SK-N-SH (cell line): Measurements from ENCODE around the gene TAB2. TPM values are rescaled to one million over a fixed set of nuclear protein-coding genes. Genes with fewer than 3 reads are reported as not detected.

Source experiments
- CTCF ChIA-PET: fragments of 300-600, 350-600 bp; formaldehyde crosslinking; extraction: SDS; loops from one replicate; lab custom pipeline; 2021; lab: Yijun Ruan, JAX
- POLR2A ChIA-PET: fragments of 350-600 bp; sonication (Branson Sonifier 250); formaldehyde crosslinking; extraction: SDS; loops from one replicate; lab custom pipeline; 2020; ENCODE audit warnings: antibody characterized with exemption, inconsistent platforms; lab: Yijun Ruan, JAX
- DNase-seq: peaks from one replicate; pipeline ENCODE4 v3.0.0; 2012
- H2AFZ ChIP-seq: fragments of 200-600 bp; sonication (generic); 2 replicates; pipeline ENCODE4 v1.8.1; 2016; ENCODE audit warnings: antibody characterized with exemption, mild to moderate bottlenecking, low read depth
- H3F3A ChIP-seq: fragments of 200-600 bp; sonication (generic); replicated peaks from 2 replicates; pipeline ENCODE3; 2016; ENCODE audit warnings: antibody characterized with exemption, mild to moderate bottlenecking; ENCODE audit not compliant: insufficient read depth
- H3K27ac ChIP-seq, 2 experiments: fragments of 200-500 bp in 1 of 2; fragments of 200-600 bp in 1 of 2; sonication (Bioruptor generic) in 1 of 2; sonication (generic), shearing (Covaris generic) in 1 of 2; 2 replicates each; pipeline versions ENCODE4 v1.5.1 to v1.6.1; 2014 to 2016; ENCODE audit warnings: low read depth in 2 of 2, inconsistent platforms in 1 of 2, low read length in 1 of 2, mild to moderate bottlenecking in 1 of 2, mixed read lengths in 1 of 2
- H3K27me3 ChIP-seq: fragments of 200-600 bp; sonication (generic), shearing (Covaris generic); 2 replicates; pipeline ENCODE4 v1.6.1; 2016; ENCODE audit warnings: mixed run types; ENCODE audit not compliant: insufficient read depth
- H3K36me3 ChIP-seq, 2 experiments: fragments of 200-500 bp in 1 of 2; fragments of 200-600 bp in 1 of 2; sonication (Bioruptor generic) in 1 of 2; sonication (generic) in 1 of 2; replicated peaks in 1 of 2; 2 replicates each; pipeline versions ENCODE3 to v1.5.1; 2014 to 2016; ENCODE audit warnings: low read length in 1 of 2, mild to moderate bottlenecking in 1 of 2; ENCODE audit not compliant: insufficient read depth in 2 of 2, control insufficient read depth in 1 of 2
- H3K4me1 ChIP-seq, 2 experiments: fragments of 200-500 bp in 1 of 2; fragments of 200-600 bp in 1 of 2; sonication (Bioruptor generic) in 1 of 2; sonication (generic), shearing (Covaris generic) in 1 of 2; 2 replicates each; pipeline versions ENCODE4 v1.5.1 to v1.6.1; 2014 to 2016; ENCODE audit warnings: low read depth in 1 of 2, low read length in 1 of 2, mixed run types in 1 of 2; ENCODE audit not compliant: insufficient read depth in 2 of 2, control insufficient read depth in 1 of 2
- H3K4me2 ChIP-seq: fragments of 200-600 bp; sonication (generic), shearing (Covaris generic); 2 replicates; pipeline ENCODE4 v1.6.1; 2017; ENCODE audit warnings: mixed run types
- H3K4me3 ChIP-seq, 2 experiments: fragments of 200-500 bp in 1 of 2; fragments of 200-600 bp in 1 of 2; sonication (Bioruptor generic) in 1 of 2; sonication (generic), shearing (Covaris generic) in 1 of 2; 2 replicates each; pipeline versions ENCODE4 v1.5.1 to v1.8.1; 2014 to 2016; ENCODE audit warnings: low read depth in 2 of 2, inconsistent platforms in 1 of 2, low read length in 1 of 2, mild to moderate bottlenecking in 1 of 2, mixed read lengths in 1 of 2, moderate library complexity in 1 of 2
- H3K79me2 ChIP-seq: fragments of 200-600 bp; sonication (generic); 2 replicates; pipeline ENCODE4 v1.8.1; 2017; ENCODE audit warnings: mild to moderate bottlenecking; ENCODE audit not compliant: insufficient read depth
- H3K9ac ChIP-seq: fragments of 200-600 bp; sonication (generic); 2 replicates; pipeline ENCODE4 v1.6.1; 2017; ENCODE audit warnings: mixed run types
- H3K9me2 ChIP-seq: fragments of 200-600 bp; sonication (generic); 2 replicates; pipeline ENCODE4 v1.6.1; 2017; ENCODE audit warnings: mixed run types
- H3K9me3 ChIP-seq: fragments of 200-600 bp; sonication (generic); 2 replicates; pipeline ENCODE4 v1.6.1; 2017; ENCODE audit warnings: mixed run types, mild to moderate bottlenecking, moderate library complexity
- H4K20me1 ChIP-seq: fragments of 200-600 bp; sonication (generic); 2 replicates; pipeline ENCODE4 v1.6.1; 2017; ENCODE audit warnings: mild to moderate bottlenecking, mixed run types; ENCODE audit not compliant: insufficient read depth
- EP300 ChIP-seq, 2 experiments: IDR thresholded peaks; 2 replicates each; pipeline versions ENCODE4 v1.4.0 to v1.6.1; 2012; ENCODE audit warnings: borderline replicate concordance in 1 of 2, low read depth in 1 of 2, low read length in 1 of 2
- FOXJ3 ChIP-seq: sonication (generic); formaldehyde crosslinking; IDR thresholded peaks from 2 replicates; pipeline ENCODE4 v1.5.1; 2020; ENCODE audit warnings: mild to moderate bottlenecking, missing genetic modification reagents
- MEF2A ChIP-seq: IDR thresholded peaks from 2 replicates; pipeline ENCODE4 v1.4.0; 2012; ENCODE audit warnings: low read depth, borderline replicate concordance
- MXI1 ChIP-seq: IDR thresholded peaks from 2 replicates; pipeline ENCODE4 v1.6.1; 2012; ENCODE audit warnings: mild to moderate bottlenecking, low read depth, low read length, improper control_type of control experiment
- RCOR1 ChIP-seq: fragments of 150-350 bp; IDR thresholded peaks from 2 replicates; pipeline ENCODE4 v1.6.1; 2017; ENCODE audit warnings: antibody characterized with exemption, low read length
- RXRA ChIP-seq: IDR thresholded peaks from 2 replicates; pipeline ENCODE4 v1.4.0; 2012; ENCODE audit warnings: low read depth, mild to moderate bottlenecking, borderline replicate concordance
- SIN3A ChIP-seq: IDR thresholded peaks from 2 replicates; pipeline ENCODE4 v1.6.1; 2012; ENCODE audit warnings: low read depth, mild to moderate bottlenecking, low read length, moderate library complexity, borderline replicate concordance
- SMC3 ChIP-seq: IDR thresholded peaks from 2 replicates; pipeline ENCODE4 v1.6.1; 2012; ENCODE audit warnings: low read depth, low read length, improper control_type of control experiment
- TAF1 ChIP-seq: IDR thresholded peaks from 2 replicates; pipeline ENCODE4 v1.6.1; 2012; ENCODE audit warnings: low read depth, mild to moderate bottlenecking, low read length, moderate library complexity, borderline replicate concordance
- TCF12 ChIP-seq: IDR thresholded peaks from 2 replicates; pipeline ENCODE4 v1.4.0; 2012
- TEAD4 ChIP-seq: IDR thresholded peaks from 2 replicates; pipeline ENCODE4 v1.4.0; 2012; ENCODE audit warnings: mild to moderate bottlenecking, borderline replicate concordance; ENCODE audit not compliant: insufficient read depth
- WGBS: methylation state at CpG from one replicate; pipeline ENCODE4 v1.1.6; 2017; ENCODE audit warnings: low lambda C conversion rate; 5-methylcytosine and 5-hydroxymethylcytosine counted together
- polyA plus RNA-seq, 3 experiments: library from polyadenylated mRNA; depleted of rRNA; stranded (reverse); fragments of >200 nt; gene quantifications; 2 replicates each; pipeline ENCODE4 v1.2.3, GENCODE V29; 2012
- TF ChIP-seq, protein P1 (sequence below): IDR thresholded peaks from 2 replicates; pipeline ENCODE4 v1.4.0; 2012; ENCODE audit warnings: low read depth
- TF ChIP-seq, protein P2 (sequence below): IDR thresholded peaks from 2 replicates; pipeline ENCODE4 v1.6.1; 2012; ENCODE audit warnings: mild to moderate bottlenecking, low read depth, low read length, moderate library complexity
- TF ChIP-seq, protein P3 (sequence below): IDR thresholded peaks from 2 replicates; pipeline ENCODE4; 2012

The TAB2 gene
- polyA plus RNA-seq, 1 of the 3 experiments (the other 2 are of a cell fraction), result 24.4 TPM

- TF ChIP-seq, protein P1, sequence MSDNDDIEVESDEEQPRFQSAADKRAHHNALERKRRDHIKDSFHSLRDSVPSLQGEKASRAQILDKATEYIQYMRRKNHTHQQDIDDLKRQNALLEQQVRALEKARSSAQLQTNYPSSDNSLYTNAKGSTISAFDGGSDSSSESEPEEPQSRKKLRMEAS, result no peak
- TF ChIP-seq SIN3A (no peak), RCOR1 (no peak)
- TF ChIP-seq, all 33 proteins: peak for 0
Measured at GRCh38 chr6:149455031-149455732, 137.7 kb downstream of the TAB2 start (continued).

- 96% methylated on average over 16 of the region's 49 CpGs for WGBS
- Histone ChIP-seq H3F3A (peaks cover 6% of the 10 kb centered on the region), H3K9ac (no peak overlapping the region), H3K36me3 (no peaks in the 10 kb centered on the region), H3K4me2 (no peak overlapping the region), H3K79me2 (no peaks in the 10 kb centered on the region), H3K27me3 (no peaks in the 10 kb centered on the region), H2AFZ (no peak overlapping the region), H3K27ac (no peak overlapping the region), H4K20me1 (no peaks in the 10 kb centered on the region), H3K4me1 (peaks cover 3 to 14% of the 10 kb centered on the region in 2 experiments; a peak in 2 of 4 replicates), H3K4me3 (no peak overlapping the region), H3K9me2 (no peaks in the 10 kb centered on the region), H3K9me3 (no peaks in the 10 kb centered on the region)
- CTCF ChIA-PET, result no interaction called here
- TF ChIP-seq TCF12 (no peak), SMC3 (no peak), MXI1 (no peak), FOXJ3 (CRISPR knock-in tag) (no peak), SIN3A (no peak), MEF2A (no peak), TEAD4 (no peak), RXRA (no peak), TAF1 (no peak), EP300 (IDR thresholded peaks at IDR 0.05; ENCODE audit: borderline replicate concordance in 1 of 2, low read depth in 1 of 2, low read length in 1 of 2) (no peak)
- TF ChIP-seq, protein P2, sequence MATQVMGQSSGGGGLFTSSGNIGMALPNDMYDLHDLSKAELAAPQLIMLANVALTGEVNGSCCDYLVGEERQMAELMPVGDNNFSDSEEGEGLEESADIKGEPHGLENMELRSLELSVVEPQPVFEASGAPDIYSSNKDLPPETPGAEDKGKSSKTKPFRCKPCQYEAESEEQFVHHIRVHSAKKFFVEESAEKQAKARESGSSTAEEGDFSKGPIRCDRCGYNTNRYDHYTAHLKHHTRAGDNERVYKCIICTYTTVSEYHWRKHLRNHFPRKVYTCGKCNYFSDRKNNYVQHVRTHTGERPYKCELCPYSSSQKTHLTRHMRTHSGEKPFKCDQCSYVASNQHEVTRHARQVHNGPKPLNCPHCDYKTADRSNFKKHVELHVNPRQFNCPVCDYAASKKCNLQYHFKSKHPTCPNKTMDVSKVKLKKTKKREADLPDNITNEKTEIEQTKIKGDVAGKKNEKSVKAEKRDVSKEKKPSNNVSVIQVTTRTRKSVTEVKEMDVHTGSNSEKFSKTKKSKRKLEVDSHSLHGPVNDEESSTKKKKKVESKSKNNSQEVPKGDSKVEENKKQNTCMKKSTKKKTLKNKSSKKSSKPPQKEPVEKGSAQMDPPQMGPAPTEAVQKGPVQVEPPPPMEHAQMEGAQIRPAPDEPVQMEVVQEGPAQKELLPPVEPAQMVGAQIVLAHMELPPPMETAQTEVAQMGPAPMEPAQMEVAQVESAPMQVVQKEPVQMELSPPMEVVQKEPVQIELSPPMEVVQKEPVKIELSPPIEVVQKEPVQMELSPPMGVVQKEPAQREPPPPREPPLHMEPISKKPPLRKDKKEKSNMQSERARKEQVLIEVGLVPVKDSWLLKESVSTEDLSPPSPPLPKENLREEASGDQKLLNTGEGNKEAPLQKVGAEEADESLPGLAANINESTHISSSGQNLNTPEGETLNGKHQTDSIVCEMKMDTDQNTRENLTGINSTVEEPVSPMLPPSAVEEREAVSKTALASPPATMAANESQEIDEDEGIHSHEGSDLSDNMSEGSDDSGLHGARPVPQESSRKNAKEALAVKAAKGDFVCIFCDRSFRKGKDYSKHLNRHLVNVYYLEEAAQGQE, result no peak
- TF ChIP-seq, protein P3, sequence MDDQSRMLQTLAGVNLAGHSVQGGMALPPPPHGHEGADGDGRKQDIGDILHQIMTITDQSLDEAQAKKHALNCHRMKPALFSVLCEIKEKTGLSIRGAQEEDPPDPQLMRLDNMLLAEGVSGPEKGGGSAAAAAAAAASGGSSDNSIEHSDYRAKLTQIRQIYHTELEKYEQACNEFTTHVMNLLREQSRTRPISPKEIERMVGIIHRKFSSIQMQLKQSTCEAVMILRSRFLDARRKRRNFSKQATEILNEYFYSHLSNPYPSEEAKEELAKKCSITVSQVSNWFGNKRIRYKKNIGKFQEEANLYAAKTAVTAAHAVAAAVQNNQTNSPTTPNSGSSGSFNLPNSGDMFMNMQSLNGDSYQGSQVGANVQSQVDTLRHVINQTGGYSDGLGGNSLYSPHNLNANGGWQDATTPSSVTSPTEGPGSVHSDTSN, result no peak
- no peak for DNase-seq
- POLR2A ChIA-PET, result no interaction called here
Measured at GRCh38 chr6:149456311-149457021, 139.0 kb downstream of the TAB2 start.
